A549 (cell line): ENCODE measurements around the gene CACNA1C. TPM values are rescaled to one million over a fixed set of nuclear protein-coding genes. Genes with fewer than 3 reads are reported as not detected.

Experiments
- ATAC-seq, 2 experiments: fragments of 200-7000 bp in 1 of 2; fragments of >200 bp in 1 of 2; cut with Nextera tagmentation in 1 of 2; cut with Tn5 transposase in 1 of 2; 3 replicates each; pipeline versions ENCODE4 v1.8.0 to v1.9.1; 2018 to 2020; ENCODE audit warnings: mild to moderate bottlenecking in 1 of 2, moderate library complexity in 1 of 2
- CTCF ChIA-PET: fragments of 300-600 bp; sonication (Branson Sonifier 250); formaldehyde crosslinking; extraction: SDS; loops from one replicate; lab custom pipeline; 2021; ENCODE audit warnings: antibody characterized with exemption, inconsistent platforms; lab: Yijun Ruan, JAX
- POLR2A ChIA-PET: fragments of 350-600 bp; formaldehyde crosslinking; extraction: SDS; loops from one replicate; lab custom pipeline; 2021; ENCODE audit warnings: antibody characterized with exemption, inconsistent platforms; lab: Yijun Ruan, JAX
- DNase-seq, 2 experiments: peaks; one replicate each; pipeline versions ENCODE4 v3.0.0 to v3.0.0-alpha.2; 2011 to 2016; ENCODE audit warnings: low read depth in 1 of 2, low spot score in 1 of 2
- FAIRE-seq: peaks from 2 replicates; lab custom pipeline; 2011; peaks lifted over from hg19 to GRCh38; lab: Jason Lieb, UNC
- H3K27ac ChIP-seq, 2 experiments: fragments of >200 bp; sonication (Bioruptor Twin); formaldehyde crosslinking; 3 replicates each; pipeline ENCODE4 v1.5.1; 2016 to 2017
- H3K4me1 ChIP-seq: fragments of >200 bp; sonication (Bioruptor Twin); formaldehyde crosslinking; 3 replicates; pipeline ENCODE4 v1.6.1; 2016
- H3K4me2 ChIP-seq: fragments of >200 bp; sonication (Bioruptor Twin); formaldehyde crosslinking; 3 replicates; pipeline ENCODE4 v1.6.1; 2016
- H3K4me3 ChIP-seq: fragments of >200 bp; sonication (Bioruptor Twin); formaldehyde crosslinking; 3 replicates; pipeline ENCODE4 v1.5.1; 2016
- H3K9me3 ChIP-seq: fragments of >200 bp; sonication (Bioruptor Twin); formaldehyde crosslinking; 3 replicates; pipeline ENCODE4 v1.6.1; 2016
- CBX2 ChIP-seq: fragments of 200-600 bp; sonication (generic); IDR thresholded peaks from 2 replicates; pipeline ENCODE4 v1.6.1; 2016; ENCODE audit warnings: low read depth, mild to moderate bottlenecking, borderline replicate concordance
- CBX8 ChIP-seq: fragments of 200-600 bp; sonication (generic); IDR thresholded peaks from 2 replicates; pipeline ENCODE4 v1.6.1; 2016
- CHD4 ChIP-seq: fragments of 200-600 bp; sonication (generic); IDR thresholded peaks from 2 replicates; pipeline ENCODE4 v1.6.1; 2016; ENCODE audit warnings: antibody characterized with exemption, mild to moderate bottlenecking, borderline replicate concordance
- E2F6 ChIP-seq: IDR thresholded peaks from 2 replicates; pipeline ENCODE4 v1.6.1; 2012; ENCODE audit warnings: low read depth, borderline replicate concordance
- EHF ChIP-seq: fragments of 250-450 bp; sonication (Bioruptor Pico); IDR thresholded peaks from 2 replicates; pipeline ENCODE4 v1.5.0; 2020; ENCODE audit warnings: mild to moderate bottlenecking
- FOSB ChIP-seq: fragments of 250-450 bp; sonication (Bioruptor Pico); IDR thresholded peaks from 2 replicates; pipeline ENCODE4 v1.5.0; 2020; ENCODE audit warnings: mild to moderate bottlenecking, moderate library complexity
- FOSL2 ChIP-seq, 2 experiments: fragments of 450-650 bp in 1 of 2; fragments of >200 bp in 1 of 2; sonication (Bioruptor Twin) in 1 of 2; formaldehyde crosslinking; IDR thresholded peaks; 2 replicates each; pipeline versions ENCODE4 v1.5.0 to v1.6.1; 2016 to 2020; ENCODE audit warnings: mild to moderate bottlenecking in 1 of 2, moderate library complexity in 1 of 2
- HDAC2 ChIP-seq: fragments of 200-600 bp; sonication (generic); IDR thresholded peaks from 2 replicates; pipeline ENCODE4 v1.6.1; 2016
- HES2 ChIP-seq: fragments of >200 bp; sonication (Bioruptor Twin); formaldehyde crosslinking; IDR thresholded peaks from 2 replicates; pipeline ENCODE4 v1.6.1; 2016
- HMGXB4 ChIP-seq: fragments of 250-450 bp; sonication (Bioruptor Pico); IDR thresholded peaks from 2 replicates; pipeline ENCODE4 v1.5.0; 2021; ENCODE audit warnings: mild to moderate bottlenecking, moderate library complexity, borderline replicate concordance
- HOXB13 ChIP-seq: fragments of 250-450 bp; sonication (Bioruptor Pico); IDR thresholded peaks from 2 replicates; pipeline ENCODE4 v1.5.0; 2020; ENCODE audit warnings: low read depth, mild to moderate bottlenecking, moderate library complexity
- HOXB5 ChIP-seq: fragments of 250-450 bp; sonication (Bioruptor Pico); IDR thresholded peaks from 2 replicates; pipeline ENCODE4 v1.5.0; 2020; ENCODE audit warnings: mild to moderate bottlenecking, moderate library complexity
- JUNB ChIP-seq: fragments of >200 bp; sonication (Bioruptor Twin); formaldehyde crosslinking; IDR thresholded peaks from 2 replicates; pipeline ENCODE4 v1.6.1; 2016
- KDM1A ChIP-seq: fragments of 200-600 bp; sonication (generic); IDR thresholded peaks from 2 replicates; pipeline ENCODE4 v1.6.1; 2016; ENCODE audit warnings: low read depth, mild to moderate bottlenecking
- NFE2L2 ChIP-seq: fragments of 150-350 bp; conservative IDR thresholded peaks from 2 replicates; pipeline ENCODE4 v1.6.1; 2014; ENCODE audit warnings: low read length
- NPAS2 ChIP-seq: fragments of 250-450 bp; sonication (Bioruptor Pico); IDR thresholded peaks from 2 replicates; pipeline ENCODE4 v1.8.0; 2022; ENCODE audit warnings: mild to moderate bottlenecking, moderate library complexity, borderline replicate concordance
- PHF8 ChIP-seq: fragments of 200-600 bp; sonication (generic); IDR thresholded peaks from 2 replicates; pipeline ENCODE4 v1.6.1; 2016; ENCODE audit warnings: low read depth, mild to moderate bottlenecking, antibody characterized with exemption, moderate library complexity, borderline replicate concordance
- POLR2A ChIP-seq: IDR thresholded peaks from 2 replicates; pipeline ENCODE4 v1.6.1; 2012; ENCODE audit warnings: mild to moderate bottlenecking, low read length
- RAD21 ChIP-seq, 2 experiments: fragments of >200 bp in 1 of 2; sonication (Bioruptor Twin) in 1 of 2; formaldehyde crosslinking in 1 of 2; IDR thresholded peaks in 1 of 2; conservative IDR thresholded peaks in 1 of 2; 2 replicates in 1 of 2; 3 replicates in 1 of 2; pipeline ENCODE4 v1.6.1; 2012 to 2018; ENCODE audit warnings: inconsistent platforms in 1 of 2
- RFX5 ChIP-seq: fragments of 450-650 bp; IDR thresholded peaks from 2 replicates; pipeline ENCODE4 v1.7.1; 2014; ENCODE audit warnings: antibody characterized with exemption, mild to moderate bottlenecking, moderate library complexity
- USF2 ChIP-seq: fragments of 450-650 bp; IDR thresholded peaks from 2 replicates; pipeline ENCODE4 v1.6.1; 2014; ENCODE audit warnings: antibody characterized with exemption
- ZC3H11A ChIP-seq: fragments of 450-650 bp; IDR thresholded peaks from 2 replicates; pipeline ENCODE4 v1.6.1; 2014; ENCODE audit warnings: antibody characterized with exemption, mild to moderate bottlenecking
- ZNF302 ChIP-seq: fragments of 250-450 bp; sonication (Bioruptor Pico); IDR thresholded peaks from 2 replicates; pipeline ENCODE4 v1.9.0; 2021; ENCODE audit warnings: inconsistent platforms, mild to moderate bottlenecking, moderate library complexity
- WGBS: methylation state at CpG from one replicate; pipeline ENCODE4 v1.1.6; 2017; ENCODE audit errors: missing lambda C conversion rate; 5-methylcytosine and 5-hydroxymethylcytosine counted together
- polyA plus RNA-seq, 4 experiments: library from polyadenylated mRNA; depleted of rRNA in 3 of 4; stranded (reverse); fragments of >200 nt; fragmentation: RNase III in 1 of 4; extraction: RNeasy Plus Mini Kit Qiagen cat#74134 plus additional on column Dnase treatment in 1 of 4; gene quantifications; 2 replicates in 3 of 4; 3 replicates in 1 of 4; pipeline ENCODE4 v1.2.3, GENCODE V29; 2011 to 2017
- TF ChIP-seq, protein P1 (sequence below): IDR thresholded peaks from 2 replicates; pipeline ENCODE4 v1.6.1; 2012
- TF ChIP-seq, protein P2 (sequence below): fragments of >200 bp; sonication (Bioruptor Twin); formaldehyde crosslinking; IDR thresholded peaks from 3 replicates; pipeline ENCODE4 v1.6.1; 2016

Gene CACNA1C
- polyA plus RNA-seq, 2 of the 4 experiments (the other 2 are of a cell fraction): not detected

GRCh38 chr12:2672863-2673262 is 620.1 kb downstream of the CACNA1C start:
- POLR2A ChIA-PET: interaction anchor here (0.7 kb wide), 1 partner anchor 59 kb away, joined by 4 read pairs; no protein-coding TSS in a partner anchor
- Histone ChIP-seq H3K27ac (no peak overlapping the region), H3K9me3 (no peaks in the 10 kb centered on the region), H3K4me3 (no peak overlapping the region), H3K4me2 (no peak overlapping the region), H3K4me1 (no peaks in the 10 kb centered on the region)
- DNase-seq: no peak
- WGBS: 61% methylated on average over 10 of the region's 10 CpGs
- CTCF ChIA-PET: interaction anchor here (0.6 to 3.4 kb wide), 5 partner anchors 10 to 90 kb away, joined by 3 to 16 read pairs (median 3); no protein-coding TSS in a partner anchor
- FAIRE-seq: no peak
- no peak for ATAC-seq
- TF ChIP-seq CBX2: no peak
- no peak for TF ChIP-seq FOSL2 (IDR thresholded peaks at IDR 0.05)
- no peak for TF ChIP-seq FOSL2 (CRISPR knock-in tag; IDR thresholded peaks at IDR 0.05)
- no peak for TF ChIP-seq JUNB
- TF ChIP-seq HDAC2: no peak
- TF ChIP-seq HOXB13 (CRISPR knock-in tag): no peak
- TF ChIP-seq NFE2L2: no peak
- TF ChIP-seq, protein P1, sequence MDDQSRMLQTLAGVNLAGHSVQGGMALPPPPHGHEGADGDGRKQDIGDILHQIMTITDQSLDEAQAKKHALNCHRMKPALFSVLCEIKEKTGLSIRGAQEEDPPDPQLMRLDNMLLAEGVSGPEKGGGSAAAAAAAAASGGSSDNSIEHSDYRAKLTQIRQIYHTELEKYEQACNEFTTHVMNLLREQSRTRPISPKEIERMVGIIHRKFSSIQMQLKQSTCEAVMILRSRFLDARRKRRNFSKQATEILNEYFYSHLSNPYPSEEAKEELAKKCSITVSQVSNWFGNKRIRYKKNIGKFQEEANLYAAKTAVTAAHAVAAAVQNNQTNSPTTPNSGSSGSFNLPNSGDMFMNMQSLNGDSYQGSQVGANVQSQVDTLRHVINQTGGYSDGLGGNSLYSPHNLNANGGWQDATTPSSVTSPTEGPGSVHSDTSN: no peak
- TF ChIP-seq CBX8: no peak
- no peak for TF ChIP-seq HOXB5
- no peak for TF ChIP-seq HES2
- TF ChIP-seq FOSB (CRISPR knock-in tag): no peak
- TF ChIP-seq RFX5: no peak
- TF ChIP-seq ZC3H11A: no peak
- TF ChIP-seq CHD4: no peak
- TF ChIP-seq, protein P2, sequence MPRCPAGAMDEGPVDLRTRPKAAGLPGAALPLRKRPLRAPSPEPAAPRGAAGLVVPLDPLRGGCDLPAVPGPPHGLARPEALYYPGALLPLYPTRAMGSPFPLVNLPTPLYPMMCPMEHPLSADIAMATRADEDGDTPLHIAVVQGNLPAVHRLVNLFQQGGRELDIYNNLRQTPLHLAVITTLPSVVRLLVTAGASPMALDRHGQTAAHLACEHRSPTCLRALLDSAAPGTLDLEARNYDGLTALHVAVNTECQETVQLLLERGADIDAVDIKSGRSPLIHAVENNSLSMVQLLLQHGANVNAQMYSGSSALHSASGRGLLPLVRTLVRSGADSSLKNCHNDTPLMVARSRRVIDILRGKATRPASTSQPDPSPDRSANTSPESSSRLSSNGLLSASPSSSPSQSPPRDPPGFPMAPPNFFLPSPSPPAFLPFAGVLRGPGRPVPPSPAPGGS: no peak
- no peak for TF ChIP-seq EHF (CRISPR knock-in tag)
- TF ChIP-seq ZNF302 (CRISPR knock-in tag): no peak
- no peak for TF ChIP-seq KDM1A

- peak in 1 of 2 experiments; percentile 45; a peak in 2 of 6 replicates for ATAC-seq
- DNase-seq: peak in 1 of 2 experiments; percentile 24
- H3K4me3 ChIP-seq: no peak overlapping the region
- ChIA-PET POLR2A (no interaction called here), CTCF (interaction anchor here (0.6 to 3.4 kb wide), 6 partner anchors 9 to 1191 kb away, joined by 3 to 16 read pairs (median 4); no protein-coding TSS in a partner anchor)
- no peaks in the 10 kb centered on the region for H3K4me1 ChIP-seq
- H3K27ac ChIP-seq: no peak overlapping the region
- no peaks in the 10 kb centered on the region for H3K9me3 ChIP-seq
- 42% methylated on average over 14 of the region's 18 CpGs for WGBS
- no peak overlapping the region for H3K4me2 ChIP-seq
- FAIRE-seq: no peak
- TF ChIP-seq, protein P2: no peak
- TF ChIP-seq NPAS2 (CRISPR knock-in tag): no peak
- no peak for TF ChIP-seq EHF (CRISPR knock-in tag)
- TF ChIP-seq HMGXB4 (CRISPR knock-in tag): no peak
- TF ChIP-seq RAD21 (conservative IDR thresholded peaks at IDR 0.05 in 1 of 2, IDR thresholded peaks at IDR 0.05 in 1 of 2): no peak
- TF ChIP-seq POLR2A: no peak
- no peak for TF ChIP-seq E2F6
- no peak for TF ChIP-seq PHF8
- no peak for TF ChIP-seq USF2
These were observed 621.4 kb downstream of the CACNA1C start for GRCh38 chr12:2673966-2674810.
